NB4 (cell line): ENCODE data around the gene RSPH1.

ENCODE experiments used
- MYC ChIP-seq: IDR thresholded peaks from 2 replicates; pipeline ENCODE4 v1.6.1; 2011; ENCODE audit warnings: low read depth, low read length
- POLR2A ChIP-seq: IDR thresholded peaks from 2 replicates; pipeline ENCODE4 v1.6.1; 2011; ENCODE audit warnings: mild to moderate bottlenecking; ENCODE audit not compliant: insufficient read length; ENCODE audit errors: extremely low read depth
- TF ChIP-seq, protein P1 (sequence below): IDR thresholded peaks from one replicate; pipeline ENCODE4 v1.5.1; 2012; ENCODE audit warnings: low read depth, low read length
- TF ChIP-seq, protein P2 (sequence below): IDR thresholded peaks from 2 replicates; pipeline ENCODE4 v1.6.1; 2011; ENCODE audit warnings: low read depth, low read length

DNA sequence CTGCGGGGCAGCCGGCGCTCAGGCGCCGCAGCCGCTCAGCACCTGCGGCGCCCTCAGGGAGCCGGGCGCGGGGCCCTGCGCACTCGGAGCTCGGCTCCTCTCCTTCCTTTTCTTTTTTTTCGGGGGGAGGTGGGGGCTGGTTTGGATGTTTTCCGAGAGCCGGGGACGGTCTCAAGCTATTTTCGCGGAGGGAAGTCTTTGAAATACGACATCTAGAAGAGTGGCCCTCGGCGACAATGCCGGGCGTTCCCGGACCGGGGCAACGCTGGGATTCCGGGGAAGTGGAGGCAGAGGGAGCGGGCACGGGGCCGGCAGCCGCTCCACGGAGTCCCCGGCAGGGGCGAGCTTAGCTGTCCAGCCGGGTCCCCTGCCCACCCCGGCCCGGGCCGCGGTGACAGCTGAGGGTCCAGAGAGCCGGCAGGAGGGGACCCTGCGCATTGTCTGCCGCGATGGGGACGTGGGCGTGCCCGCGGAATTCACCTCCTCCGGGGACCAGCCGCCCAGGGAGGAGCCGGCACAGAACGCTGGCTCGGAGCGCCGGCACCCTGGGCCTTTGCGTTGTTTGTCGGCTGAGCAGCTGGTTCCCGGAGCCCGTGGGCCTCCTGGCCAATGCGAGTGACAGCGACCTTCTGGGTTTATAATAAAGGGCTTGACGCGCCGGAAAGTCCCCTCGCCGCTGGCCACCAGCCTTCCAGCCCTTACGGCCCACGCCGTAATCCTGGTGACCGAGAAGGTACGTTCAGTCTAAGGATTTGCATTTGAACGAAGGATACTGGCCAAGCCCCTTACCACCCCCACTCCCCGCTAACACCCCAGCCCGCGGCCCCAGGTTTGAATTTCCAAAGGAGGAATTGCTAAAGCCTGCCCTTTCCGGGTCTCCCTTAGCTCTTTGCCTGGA, 18.2 kb upstream of the RSPH1 start:
- TF ChIP-seq, protein P1, sequence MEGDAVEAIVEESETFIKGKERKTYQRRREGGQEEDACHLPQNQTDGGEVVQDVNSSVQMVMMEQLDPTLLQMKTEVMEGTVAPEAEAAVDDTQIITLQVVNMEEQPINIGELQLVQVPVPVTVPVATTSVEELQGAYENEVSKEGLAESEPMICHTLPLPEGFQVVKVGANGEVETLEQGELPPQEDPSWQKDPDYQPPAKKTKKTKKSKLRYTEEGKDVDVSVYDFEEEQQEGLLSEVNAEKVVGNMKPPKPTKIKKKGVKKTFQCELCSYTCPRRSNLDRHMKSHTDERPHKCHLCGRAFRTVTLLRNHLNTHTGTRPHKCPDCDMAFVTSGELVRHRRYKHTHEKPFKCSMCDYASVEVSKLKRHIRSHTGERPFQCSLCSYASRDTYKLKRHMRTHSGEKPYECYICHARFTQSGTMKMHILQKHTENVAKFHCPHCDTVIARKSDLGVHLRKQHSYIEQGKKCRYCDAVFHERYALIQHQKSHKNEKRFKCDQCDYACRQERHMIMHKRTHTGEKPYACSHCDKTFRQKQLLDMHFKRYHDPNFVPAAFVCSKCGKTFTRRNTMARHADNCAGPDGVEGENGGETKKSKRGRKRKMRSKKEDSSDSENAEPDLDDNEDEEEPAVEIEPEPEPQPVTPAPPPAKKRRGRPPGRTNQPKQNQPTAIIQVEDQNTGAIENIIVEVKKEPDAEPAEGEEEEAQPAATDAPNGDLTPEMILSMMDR = no peak
- TF ChIP-seq POLR2A (no peak), MYC (no peak)
- TF ChIP-seq, protein P2, sequence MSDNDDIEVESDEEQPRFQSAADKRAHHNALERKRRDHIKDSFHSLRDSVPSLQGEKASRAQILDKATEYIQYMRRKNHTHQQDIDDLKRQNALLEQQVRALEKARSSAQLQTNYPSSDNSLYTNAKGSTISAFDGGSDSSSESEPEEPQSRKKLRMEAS = no peak
